NCI-H82 (cell line): ENCODE measurements around the gene SLC25A12.
"Not testable (repeated sequence)": the region's sequence is repeated elsewhere in the genome, so short reads cannot be mapped to it uniquely, and the experiment has no call there.

ENCODE experiments used
- DNase-seq: peaks from one replicate; lab custom pipeline; 2025; lab: John Stamatoyannopoulos, UW

The SLC25A12 gene, protein sequence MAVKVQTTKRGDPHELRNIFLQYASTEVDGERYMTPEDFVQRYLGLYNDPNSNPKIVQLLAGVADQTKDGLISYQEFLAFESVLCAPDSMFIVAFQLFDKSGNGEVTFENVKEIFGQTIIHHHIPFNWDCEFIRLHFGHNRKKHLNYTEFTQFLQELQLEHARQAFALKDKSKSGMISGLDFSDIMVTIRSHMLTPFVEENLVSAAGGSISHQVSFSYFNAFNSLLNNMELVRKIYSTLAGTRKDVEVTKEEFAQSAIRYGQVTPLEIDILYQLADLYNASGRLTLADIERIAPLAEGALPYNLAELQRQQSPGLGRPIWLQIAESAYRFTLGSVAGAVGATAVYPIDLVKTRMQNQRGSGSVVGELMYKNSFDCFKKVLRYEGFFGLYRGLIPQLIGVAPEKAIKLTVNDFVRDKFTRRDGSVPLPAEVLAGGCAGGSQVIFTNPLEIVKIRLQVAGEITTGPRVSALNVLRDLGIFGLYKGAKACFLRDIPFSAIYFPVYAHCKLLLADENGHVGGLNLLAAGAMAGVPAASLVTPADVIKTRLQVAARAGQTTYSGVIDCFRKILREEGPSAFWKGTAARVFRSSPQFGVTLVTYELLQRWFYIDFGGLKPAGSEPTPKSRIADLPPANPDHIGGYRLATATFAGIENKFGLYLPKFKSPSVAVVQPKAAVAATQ

DNA sequence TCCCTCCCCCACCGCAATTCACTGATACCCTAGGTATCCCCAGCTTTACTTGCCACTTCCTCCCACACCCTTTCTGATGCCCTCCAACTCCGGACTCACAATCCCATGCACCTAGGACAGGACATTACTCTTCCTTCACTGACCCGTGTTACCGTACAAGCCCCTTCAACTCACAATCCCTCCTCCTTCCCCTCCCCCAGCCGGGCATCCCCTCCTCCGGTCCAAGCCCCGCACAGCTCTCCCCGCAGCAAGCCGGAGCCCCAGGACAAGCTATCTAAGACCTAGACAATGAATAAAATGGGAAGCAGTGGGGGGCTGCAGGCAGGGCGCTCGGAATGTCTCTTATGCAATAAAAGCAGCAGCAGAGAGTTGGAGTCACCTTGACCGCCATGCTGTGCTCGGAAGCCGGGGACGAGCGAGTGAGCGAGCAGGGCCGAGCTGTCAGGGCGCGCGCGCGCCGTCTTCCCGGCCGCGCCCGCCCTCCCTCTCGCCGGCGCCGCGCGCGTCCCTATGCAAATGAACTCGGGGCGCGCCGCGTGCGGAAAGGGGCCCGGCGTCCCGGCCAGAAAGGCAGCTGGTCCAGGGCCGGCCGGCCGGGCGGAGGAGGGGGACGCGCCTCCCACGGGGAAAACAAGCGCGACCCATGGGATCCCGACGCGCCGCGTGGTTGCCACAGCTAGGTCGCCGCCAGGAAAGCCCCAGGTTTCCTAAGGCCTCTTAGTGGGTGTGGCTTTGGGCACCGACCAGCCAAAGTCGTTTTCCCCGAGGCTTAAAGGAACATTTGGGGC, at the start of gene SLC25A12:
Gene SLC25A12 (minus strand): TSS at position 421 of the 788 bp plus-strand sequence. CDS start 30 bp downstream, at position 391.
- peak; percentile 97 for DNase-seq

DNA sequence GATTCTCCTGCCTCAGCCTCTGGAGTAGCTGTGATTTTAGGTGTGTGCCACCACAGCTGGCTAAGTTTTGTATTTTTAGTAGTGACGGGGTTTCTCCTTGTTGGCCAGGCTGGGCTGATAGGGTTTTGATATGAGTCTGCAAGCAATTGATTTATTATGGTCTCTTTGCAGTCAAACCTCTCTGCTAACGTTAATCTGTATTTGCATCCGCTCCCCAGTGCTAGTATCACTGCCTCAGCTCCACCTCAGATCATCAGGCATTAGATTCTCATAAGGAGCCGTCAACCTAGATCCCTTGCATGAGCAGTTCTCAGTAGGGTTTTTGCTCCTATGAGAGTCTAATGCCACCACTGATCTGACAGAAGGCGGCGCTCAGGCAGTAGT, 47.3 kb upstream of the SLC25A12 start:
- no peak for DNase-seq

DNA sequence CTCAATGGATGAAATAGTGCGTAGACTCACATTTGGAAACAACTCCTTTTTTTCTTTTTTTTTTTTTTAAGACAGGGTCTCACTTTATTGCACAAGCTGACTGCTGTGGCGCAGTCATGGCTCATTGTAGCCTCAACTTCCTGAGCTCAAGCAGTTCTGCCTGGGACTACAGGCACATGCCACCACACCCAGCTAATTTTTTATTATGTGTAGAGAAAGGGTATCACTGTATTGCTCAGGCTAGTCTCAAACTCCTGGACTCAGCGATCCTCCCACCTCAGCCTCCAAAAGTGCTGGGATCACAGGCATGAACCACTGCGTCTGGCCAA, 45.7 kb upstream of the SLC25A12 start:
- DNase-seq: no peak

- DNase-seq: no peak
These were observed 45.2 kb upstream of the SLC25A12 start for GRCh38 chr2:171939058-171939742.

GRCh38 chr2:171930385-171930784, 36.3 kb upstream of the SLC25A12 start:
- no peak for DNase-seq

GRCh38 chr2:171924170-171924942, 30.3 kb upstream of the SLC25A12 start:
- no peak for DNase-seq

DNA sequence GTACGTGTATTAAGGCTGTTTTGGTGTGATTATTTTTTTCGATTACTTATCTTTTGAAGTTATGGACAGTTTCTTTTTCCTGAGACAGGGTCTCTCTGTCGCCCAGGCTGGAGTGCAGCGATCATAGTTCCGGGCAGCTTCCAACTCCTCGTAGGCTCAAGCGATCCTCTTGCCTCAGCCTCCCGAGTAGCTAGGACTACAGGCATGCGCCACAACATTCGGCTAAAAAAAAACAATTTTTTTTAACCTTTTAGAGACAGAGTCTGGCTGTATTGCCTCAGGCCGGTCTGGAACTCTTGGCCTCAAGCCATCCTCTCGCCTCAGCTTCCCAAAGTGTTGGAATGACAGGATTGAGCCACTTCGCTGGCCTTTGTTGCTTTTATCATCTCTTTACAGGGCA, 29.2 kb upstream of the SLC25A12 start:
- peak; percentile 49 for DNase-seq

DNA sequence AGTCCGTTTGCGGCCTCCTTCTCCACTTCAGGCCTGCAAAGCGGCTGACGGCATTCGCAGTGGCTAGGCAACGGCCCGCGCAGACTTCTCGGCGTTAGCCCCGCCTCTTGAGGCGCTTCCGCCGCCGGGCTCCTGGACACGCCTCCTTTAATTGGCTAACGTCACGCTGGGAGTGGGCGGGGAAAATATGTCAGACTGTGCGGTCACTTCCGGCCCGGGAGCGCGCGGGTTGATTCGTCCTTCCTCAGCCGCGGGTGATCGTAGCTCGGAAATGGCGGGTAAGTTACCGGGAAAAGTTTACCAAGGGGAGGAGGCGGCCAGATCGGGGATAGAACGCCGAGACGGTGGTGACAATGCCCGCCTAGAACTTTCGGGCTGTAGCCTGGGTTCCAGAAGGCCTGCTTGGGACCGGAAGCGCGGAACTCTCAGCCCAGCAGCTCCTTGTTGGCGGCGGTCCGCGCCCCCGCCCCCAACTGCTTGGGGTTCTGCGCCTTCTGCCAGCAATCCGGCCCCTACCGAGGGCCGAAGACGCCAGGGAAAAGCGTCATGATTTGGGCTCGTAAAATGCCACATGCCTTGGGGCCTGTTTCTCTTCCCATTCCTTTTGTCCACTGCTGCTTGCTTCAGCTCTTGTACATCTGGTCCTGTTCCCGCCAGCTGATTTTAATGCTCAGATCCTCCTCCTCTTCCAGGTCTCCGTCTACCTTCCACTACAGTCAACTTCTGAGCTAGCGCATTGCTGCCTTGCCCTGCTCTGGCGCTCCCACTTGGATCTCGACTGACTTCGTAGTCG, 28.4 kb upstream of the SLC25A12 start, which contains the start of gene HAT1:
Gene HAT1 (plus strand): TSS at position 232 of the 793 bp plus-strand sequence. CDS start 40 bp downstream, at position 272.
- peak; percentile 99 for DNase-seq

DNA sequence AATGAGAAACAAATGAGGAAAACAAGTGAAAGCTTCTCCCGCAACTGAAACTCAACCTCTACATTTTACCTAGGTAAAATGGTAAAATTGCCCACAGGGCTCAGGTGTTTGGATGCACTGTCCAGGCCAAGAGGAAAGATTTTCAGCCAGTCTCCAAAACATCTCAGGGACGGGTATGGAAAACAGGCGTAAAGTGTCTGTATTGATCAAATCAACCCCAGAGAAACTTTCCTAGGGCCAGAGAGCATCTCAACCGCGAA, 27.9 kb upstream of the SLC25A12 start:
- no peak for DNase-seq

DNA sequence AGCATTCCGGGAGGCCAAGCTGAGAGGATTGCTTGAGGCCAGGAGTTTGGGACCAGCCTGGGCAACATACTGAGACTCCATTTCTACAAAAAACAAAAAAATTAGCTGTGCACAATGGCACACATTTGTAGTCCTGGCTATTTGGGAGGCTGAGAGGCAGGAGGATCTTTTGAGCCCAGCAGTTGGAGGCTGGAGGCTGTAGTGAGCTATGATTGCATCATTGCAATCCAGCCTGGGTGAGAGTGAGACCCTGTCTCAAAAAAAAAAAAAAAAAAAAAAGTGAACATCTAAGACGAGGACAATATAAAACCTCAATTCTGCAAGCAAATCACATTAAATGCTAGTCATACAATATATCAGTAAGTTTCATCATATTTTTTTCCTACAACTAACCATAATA, 25.4 kb upstream of the SLC25A12 start:
- no peak for DNase-seq

- no peak for DNase-seq
These were observed 19.5 kb upstream of the SLC25A12 start for GRCh38 chr2:171913517-171913916.

DNA sequence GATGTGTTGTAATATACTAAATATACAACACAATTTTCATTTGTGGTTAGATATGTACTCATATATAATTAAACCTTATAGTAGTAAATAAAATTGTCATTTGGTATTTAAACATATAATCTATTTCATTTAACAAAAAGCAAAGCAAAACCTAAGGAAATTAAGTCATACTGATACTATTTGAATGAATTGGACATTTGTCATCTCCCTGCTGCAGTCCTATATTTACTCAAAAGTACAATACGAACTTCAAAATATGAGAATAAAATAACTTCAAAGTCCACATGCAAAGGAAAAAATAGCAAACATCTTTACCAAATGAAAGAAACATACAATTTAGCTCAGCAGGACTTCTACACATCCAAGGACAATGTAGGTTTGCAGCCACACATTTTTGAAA, 16.4 kb upstream of the SLC25A12 start:
- no peak for DNase-seq

GRCh38 chr2:171909266-171909665, 15.2 kb upstream of the SLC25A12 start:
- no peak for DNase-seq

GRCh38 chr2:171908235-171908634, 14.2 kb upstream of the SLC25A12 start:
- no peak for DNase-seq

DNA sequence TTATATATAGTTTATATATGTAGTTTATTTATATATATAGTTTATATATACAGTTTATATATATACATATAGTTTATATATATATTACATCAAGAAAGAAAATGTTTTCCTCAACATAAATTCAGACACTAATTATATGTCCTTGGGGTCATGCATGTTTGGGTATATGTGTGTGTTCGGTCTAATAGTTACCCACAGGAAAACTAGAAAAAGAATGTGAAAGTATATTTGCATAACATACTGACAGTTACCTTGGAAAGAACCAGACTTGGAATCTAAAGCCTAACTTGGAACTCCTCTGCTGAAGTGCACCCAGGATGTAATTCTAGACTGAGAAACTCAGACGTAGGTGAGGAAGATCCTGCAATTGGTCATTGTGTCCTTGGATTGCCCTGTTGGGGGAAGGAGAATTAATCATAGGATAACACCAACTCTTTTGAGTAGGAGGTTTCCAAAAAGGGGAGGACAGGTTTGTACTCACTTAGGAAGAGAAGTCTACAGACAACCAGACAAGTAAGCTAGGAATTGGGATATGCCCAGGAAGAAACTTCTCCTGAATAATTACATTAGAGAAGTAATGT, 8.9 kb upstream of the SLC25A12 start:
- no peak for DNase-seq

GRCh38 chr2:171899623-171900282, 5.7 kb upstream of the SLC25A12 start:
- DNase-seq: not testable (repeated sequence)

- no peak for DNase-seq
These were observed 1.7 kb upstream of the SLC25A12 start for GRCh38 chr2:171895786-171896185.

DNA sequence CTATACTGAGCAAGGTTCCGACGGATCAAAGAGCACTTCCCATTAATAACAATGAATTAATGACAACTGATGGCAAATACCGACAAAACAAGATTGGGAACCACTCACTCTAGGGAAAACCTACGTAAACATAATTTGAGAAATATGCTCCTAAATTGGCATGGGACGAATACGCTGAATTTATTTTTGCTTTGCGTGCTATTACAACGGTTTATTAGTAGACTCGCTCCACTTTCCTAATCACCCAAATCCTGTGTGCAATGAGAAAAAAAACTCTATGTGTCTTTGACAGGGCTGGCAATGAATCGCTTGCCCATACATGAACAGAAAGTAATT, 536 bp upstream of the SLC25A12 start:
- DNase-seq: no peak

DNA sequence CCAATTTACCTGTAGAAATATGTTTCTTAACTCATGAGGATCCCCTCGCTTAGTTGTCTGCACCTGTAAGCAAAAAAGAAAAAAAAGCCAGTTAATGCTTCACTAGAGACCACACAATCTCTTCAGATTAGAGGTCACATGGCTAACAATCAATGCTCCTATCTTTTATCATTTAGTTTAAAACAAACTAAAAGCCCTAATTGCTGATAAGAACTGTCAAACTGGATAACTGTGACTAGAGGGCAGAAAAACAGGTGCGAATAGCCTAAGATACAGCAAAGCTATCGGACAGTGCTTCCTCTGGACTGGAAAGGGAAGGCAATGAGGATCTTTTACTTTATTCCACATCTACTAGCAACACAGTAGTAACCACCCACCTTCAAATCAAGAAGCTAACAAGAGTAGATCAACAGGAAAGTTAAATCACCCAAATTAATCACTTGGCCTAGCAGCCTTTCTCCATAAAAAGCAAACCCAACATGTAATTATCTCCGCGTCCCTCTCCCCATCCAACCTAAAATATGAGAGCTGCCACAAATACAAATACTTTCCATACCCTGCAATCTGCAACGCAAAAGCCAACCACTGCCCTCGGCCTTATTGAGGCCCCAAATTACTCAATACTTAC, 734 bp downstream of the SLC25A12 start:
- DNase-seq: peak; percentile 40
